Measurements from ENCODE around the gene EGLN3.

- TF ChIP-seq, protein P1, sequence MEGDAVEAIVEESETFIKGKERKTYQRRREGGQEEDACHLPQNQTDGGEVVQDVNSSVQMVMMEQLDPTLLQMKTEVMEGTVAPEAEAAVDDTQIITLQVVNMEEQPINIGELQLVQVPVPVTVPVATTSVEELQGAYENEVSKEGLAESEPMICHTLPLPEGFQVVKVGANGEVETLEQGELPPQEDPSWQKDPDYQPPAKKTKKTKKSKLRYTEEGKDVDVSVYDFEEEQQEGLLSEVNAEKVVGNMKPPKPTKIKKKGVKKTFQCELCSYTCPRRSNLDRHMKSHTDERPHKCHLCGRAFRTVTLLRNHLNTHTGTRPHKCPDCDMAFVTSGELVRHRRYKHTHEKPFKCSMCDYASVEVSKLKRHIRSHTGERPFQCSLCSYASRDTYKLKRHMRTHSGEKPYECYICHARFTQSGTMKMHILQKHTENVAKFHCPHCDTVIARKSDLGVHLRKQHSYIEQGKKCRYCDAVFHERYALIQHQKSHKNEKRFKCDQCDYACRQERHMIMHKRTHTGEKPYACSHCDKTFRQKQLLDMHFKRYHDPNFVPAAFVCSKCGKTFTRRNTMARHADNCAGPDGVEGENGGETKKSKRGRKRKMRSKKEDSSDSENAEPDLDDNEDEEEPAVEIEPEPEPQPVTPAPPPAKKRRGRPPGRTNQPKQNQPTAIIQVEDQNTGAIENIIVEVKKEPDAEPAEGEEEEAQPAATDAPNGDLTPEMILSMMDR (IDR thresholded peaks at IDR 0.05; ENCODE audit: borderline replicate concordance, extremely low read depth, low read length, poor library complexity, severe bottlenecking) = no peak
- TF ChIP-seq EZH2 (IDR thresholded peaks at IDR 0.05; ENCODE audit: borderline replicate concordance, low read depth, low read length, severe bottlenecking) = no peak
Observed at GRCh38 chr14:33906968-33907367, 43.9 kb downstream of the EGLN3 start.
